ENCODE measurements around the gene LIME1.

GRCh38 chr20:63746751-63747315 is 10.4 kb downstream of the LIME1 start:
- TF ChIP-seq CTCF (conservative IDR thresholded peaks at IDR 0.05; ENCODE audit: low read length): no peak
- TF ChIP-seq EZH2phosphoT487 (IDR thresholded peaks at IDR 0.05; ENCODE audit: borderline replicate concordance, low read depth, low read length): no peak

Data from OCI-LY7 (cell line).